HG03354 (cell line): ENCODE results near the gene USP15.

ENCODE experiments used
- ATAC-seq: cut with Tn5 transposase; IDR thresholded peaks from one replicate; pipeline ENCODE4 v1.9.1; 2021; ENCODE audit warnings: mild to moderate bottlenecking; ENCODE audit not compliant: unreplicated experiment, poor library complexity, severe bottlenecking

USP15 gene

DNA sequence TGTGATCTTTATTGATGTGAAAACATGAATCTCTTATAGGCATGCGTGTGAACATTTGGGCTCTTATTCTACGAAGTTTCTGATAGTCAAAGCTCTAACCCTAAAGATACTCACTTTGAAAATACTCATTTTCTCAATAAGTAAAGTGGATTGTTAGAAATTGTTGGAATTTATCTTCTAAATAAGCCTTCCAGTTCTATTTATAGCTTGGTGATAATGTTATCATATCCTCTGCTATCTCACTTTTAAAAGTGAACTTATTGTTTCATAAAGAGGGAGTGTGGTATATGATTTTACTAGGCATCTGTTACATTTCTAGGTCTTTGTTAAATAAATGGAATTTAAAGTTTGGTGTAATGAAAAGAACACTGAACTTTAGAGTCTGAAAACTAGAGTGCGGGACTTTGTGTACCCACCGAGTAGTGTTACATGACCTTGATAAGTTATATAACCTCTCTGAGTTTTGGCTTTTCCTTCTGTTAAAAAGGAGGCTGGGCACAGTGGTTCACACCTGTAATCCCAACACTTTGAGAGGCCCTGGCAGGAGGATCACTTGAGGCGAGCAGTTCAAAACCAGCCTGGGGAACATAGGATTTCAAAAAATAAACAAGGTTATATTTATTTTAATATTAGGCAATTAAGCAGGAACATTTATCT is 13.6 kb downstream of the USP15 start:
- no peak for ATAC-seq

DNA sequence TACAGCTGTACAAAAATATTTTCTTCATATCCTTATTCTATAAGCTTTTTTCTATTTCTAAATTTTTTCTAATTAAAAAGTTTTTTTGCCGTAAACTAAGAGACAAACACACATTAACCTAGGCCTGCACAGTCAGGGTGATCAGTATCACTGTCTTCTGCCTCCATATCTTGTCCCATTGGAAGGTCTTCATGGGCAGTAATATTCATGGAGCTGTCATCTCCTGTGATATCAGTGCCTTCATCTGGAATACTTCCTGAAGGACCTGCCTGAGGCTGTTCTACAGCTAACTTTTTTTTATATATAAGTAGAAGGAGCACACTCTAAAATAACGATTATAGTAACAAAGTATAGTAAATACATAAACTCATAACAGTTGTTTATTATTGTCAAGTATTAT is 17.8 kb downstream of the USP15 start:
- no peak for ATAC-seq

DNA sequence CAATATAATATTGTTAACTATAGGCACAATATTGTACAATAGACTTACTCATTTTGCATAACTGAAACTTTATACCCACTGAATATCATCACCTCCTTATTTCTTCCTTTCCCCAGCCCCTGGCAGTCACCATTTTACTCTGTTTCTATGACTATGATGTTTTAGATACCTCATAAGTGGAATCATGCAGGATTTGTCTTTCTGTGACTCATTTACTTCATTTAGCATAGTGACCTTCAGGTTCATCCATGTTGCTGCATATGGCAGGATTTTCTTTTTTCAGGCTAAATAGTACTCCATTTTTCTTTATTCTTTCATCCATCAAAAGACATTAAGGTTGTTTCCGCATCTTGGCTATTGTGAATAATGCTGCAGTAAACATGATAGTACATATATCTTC is 18.9 kb downstream of the USP15 start:
- ATAC-seq = no peak

GRCh38 chr12:62279961-62280360 is 19.8 kb downstream of the USP15 start:
- no peak for ATAC-seq

- ATAC-seq = no peak
Observed at GRCh38 chr12:62282057-62282774, 22.0 kb downstream of the USP15 start.

DNA sequence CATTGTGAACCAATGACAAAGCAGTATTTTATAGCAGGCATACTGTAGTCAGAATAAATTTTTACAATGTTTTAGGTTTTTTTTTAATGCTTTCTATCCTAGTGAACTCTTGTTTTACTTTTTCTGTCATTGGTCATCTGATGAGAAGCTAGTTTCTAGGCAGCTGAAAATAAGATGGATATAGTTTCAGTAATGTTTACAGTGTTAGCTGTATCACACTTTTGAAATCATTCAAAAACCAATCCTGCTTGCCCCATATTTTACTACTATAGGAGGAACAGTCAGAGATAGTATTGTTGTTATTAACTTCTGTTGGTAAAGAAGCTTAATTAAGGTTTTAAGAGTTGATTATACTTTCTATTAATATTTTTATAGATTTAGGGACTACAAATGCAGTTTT is 24.5 kb downstream of the USP15 start:
- no peak for ATAC-seq

GRCh38 chr12:62285284-62285683 is 25.1 kb downstream of the USP15 start:
- no peak for ATAC-seq

DNA sequence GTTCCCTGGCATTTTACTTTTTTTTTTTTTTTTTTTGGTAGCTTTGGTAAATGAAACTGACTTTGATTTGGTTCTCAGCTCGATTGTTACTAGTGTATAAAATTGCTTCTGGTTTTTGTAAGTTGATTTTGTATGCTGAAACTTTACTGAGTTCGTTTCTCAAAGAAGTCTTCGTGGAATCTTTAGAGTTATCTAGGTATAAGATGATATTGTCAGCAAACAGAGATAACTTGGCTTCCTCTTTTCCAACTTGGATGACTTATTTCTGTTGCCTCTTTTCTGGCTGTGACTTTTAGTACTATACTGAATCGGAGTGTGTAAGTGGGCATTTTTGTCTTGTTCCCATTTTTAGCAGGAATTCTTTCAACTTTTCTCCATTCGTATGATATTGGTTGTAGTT is 28.1 kb downstream of the USP15 start:
- no peak for ATAC-seq

- no peak for ATAC-seq
Observed at GRCh38 chr12:62290846-62291245, 30.6 kb downstream of the USP15 start.

- ATAC-seq = no peak
Observed at GRCh38 chr12:62291864-62292760, 31.9 kb downstream of the USP15 start.

DNA sequence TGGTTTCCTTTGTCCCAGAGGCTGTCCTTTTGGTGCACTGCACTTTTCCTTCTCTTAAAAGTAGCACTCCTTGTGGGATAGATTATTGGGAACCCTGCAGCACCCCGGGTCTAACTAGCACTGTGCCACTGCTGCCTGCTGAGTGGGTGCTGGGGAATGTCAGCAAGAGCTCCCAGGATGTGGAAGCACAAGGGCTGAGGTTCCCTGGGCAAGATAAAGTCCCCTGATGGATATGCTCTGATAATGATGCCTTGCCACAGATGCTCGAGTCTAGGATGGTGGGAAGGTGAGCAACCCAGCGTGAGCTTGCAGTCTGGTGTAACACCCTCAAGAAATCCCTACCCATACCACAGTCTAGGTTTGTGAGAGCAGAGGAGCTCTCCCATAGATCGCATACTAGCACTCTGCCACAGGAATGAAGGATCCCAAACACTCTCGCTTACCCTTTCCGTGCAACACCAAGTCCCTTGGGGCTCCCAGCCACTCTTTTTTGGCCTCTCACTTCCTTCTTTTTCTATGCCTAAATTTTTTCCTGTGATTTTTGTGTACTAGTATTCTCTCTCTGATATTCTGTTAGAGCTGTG is 32.6 kb downstream of the USP15 start:
- no peak for ATAC-seq

GRCh38 chr12:62294378-62294777 is 34.2 kb downstream of the USP15 start:
- no peak for ATAC-seq

DNA sequence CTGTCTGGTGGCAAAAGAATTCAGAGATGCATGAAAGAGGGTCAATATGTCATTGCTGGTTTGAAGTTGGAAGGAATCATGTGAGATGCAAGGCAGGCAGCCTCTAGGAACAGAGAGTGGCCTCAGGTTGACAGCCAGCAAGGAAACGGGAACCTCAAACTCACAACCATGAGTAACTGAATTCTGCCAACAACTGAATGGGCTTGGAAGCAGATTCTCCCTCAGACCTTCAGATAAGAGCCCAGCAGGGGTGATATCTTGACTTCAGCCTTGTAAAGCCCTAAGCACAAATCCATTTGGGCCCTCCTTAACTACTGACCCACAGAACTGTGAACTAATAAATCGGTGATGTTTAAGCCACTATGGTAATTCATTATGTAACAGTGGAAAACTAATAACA is 35.8 kb downstream of the USP15 start:
- no peak for ATAC-seq

DNA sequence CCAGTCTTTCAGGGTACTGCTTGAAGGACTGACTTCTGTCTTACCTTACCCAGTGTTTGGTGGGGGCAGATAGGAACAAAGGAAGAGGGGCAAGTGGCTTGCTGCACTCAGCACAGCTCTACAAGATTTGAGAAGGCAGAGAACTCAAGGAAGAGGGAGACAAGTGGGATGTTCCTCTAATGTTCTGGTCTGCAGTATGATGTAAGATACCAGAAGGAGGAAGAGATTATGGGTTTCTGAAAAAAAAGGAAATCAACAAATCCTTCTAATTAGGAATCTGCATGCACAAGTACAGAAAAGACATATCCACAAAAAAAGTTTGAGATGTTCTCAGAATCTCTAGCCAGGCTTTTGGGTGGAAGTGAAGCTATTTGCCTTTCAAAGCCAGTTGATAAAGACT is 37.1 kb downstream of the USP15 start:
- ATAC-seq = no peak

GRCh38 chr12:62299617-62300016 is 39.4 kb downstream of the USP15 start:
- no peak for ATAC-seq

DNA sequence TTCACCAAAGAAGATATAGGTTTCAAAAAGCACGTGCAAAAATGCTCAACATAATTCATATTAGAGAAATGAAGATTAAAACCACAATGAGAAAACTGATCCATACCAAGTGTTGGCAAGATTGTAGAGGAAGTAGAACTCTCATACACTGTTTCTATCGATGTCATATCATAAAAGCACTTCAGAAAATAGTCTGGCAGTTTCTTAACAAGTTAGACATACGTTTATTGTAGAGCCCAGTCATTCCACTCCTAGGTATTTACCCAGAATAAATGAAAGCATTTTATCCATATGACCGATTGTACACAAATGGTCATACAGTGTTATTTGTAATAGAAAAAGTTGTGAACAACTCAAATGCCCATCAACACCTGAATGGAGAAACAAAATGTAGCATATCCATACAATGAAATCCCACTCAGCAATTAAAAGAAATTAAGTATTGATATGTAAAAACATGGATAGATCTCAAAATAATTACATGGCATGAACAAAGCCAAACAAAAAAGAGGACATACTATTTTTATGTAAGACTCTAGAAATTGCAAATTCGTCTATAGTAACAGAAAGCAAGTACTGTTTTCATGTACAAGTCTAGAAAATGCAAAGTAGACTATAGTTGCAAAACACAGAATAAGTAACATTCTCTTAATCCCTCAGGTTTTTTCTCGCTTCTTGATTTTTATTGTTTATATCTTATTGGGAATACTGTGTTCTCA is 41.0 kb downstream of the USP15 start:
- ATAC-seq = peak; percentile 63

DNA sequence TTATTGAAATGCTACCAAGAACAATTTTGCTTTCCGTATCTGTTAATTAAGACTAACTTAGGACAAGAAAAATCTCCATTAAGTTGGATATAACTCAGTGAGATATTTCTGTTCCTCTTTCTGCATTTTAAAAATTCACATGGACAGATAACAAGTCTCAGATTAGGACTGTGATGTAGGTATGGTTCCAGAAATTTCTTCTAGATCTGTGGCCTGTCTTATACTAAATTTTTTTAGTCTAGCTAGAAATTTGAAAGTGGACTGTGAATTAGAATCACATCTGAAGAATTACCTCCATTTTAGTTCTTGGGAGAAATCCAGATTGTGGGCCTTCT is 41.6 kb downstream of the USP15 start:
- ATAC-seq = peak; percentile 30

- no peak for ATAC-seq
Observed at GRCh38 chr12:62304560-62304959, 44.4 kb downstream of the USP15 start.

- no peak for ATAC-seq
Observed at GRCh38 chr12:62305778-62306177, 45.6 kb downstream of the USP15 start.
